ENCODE measurements around the gene KLHDC9. TPM values are rescaled to one million over a fixed set of nuclear protein-coding genes. Genes with fewer than 3 reads are reported as not detected.

KLHDC9 gene
- total and polyA plus RNA-seq, 9 of the 15 experiments (the other 6 are each of a cell fraction or from before 2014, with no cell fraction given), result not detected

DNA sequence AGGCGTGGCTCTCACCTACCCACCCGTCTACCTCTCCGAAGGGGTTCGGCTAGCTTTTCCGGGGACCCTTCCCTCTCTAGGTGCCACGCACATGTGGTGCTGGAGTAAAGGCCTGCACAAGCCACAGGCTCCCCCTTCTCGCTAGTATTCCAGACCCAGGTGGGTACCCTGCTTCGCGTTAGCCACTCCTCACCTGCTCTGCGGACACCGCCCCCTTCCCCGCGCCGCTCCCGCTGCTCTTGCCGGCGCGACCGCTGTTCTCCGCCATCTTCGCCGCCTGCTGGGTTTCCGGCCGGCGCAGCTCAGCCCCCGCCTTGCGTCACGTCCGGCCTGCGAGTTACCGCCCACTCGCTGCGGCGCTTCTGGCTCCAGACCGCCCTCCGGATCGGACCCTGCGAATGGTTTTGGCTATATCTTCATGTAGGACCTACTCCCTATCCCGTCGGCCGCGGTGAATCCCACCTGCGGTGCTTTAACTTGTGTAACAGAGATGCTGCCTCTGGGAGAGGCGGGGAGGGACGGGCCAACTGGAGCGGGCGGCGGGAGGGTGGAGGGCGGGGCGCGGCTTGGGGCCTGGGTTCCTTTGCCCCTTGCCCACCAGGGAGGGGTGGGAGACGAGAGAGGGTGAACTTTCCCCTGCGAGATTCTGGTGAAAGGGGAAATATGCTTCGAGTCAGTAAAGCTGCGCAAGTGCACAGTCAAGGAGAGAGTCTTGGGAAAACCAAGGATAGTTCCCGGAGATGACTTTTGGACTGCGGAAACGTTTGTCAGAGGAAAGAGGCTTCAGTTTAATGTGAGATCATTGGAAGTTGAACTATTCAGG is 19.8 kb downstream of the KLHDC9 start, which contains the start of the genes NIT1 and PFDN2 (continued):
- TF ChIP-seq POLR3A (IDR thresholded peaks at IDR 0.05; ENCODE audit: borderline replicate concordance, extremely low read depth, insufficient read depth, insufficient read length) (no peak), RAD51 (IDR thresholded peaks at IDR 0.05; ENCODE audit: borderline replicate concordance, low read depth) (no peak), RFX7 (CRISPR knock-in tag; IDR thresholded peaks at IDR 0.05) (no peak), NFATC3 (IDR thresholded peaks at IDR 0.05) (no peak), FUS (optimal IDR thresholded peaks at IDR 0.05; ENCODE audit: low read depth, low read length) (no peak), CAMTA2 (CRISPR knock-in tag; conservative IDR thresholded peaks at IDR 0.05) (no peak), EGR1 (conservative IDR thresholded peaks at IDR 0.05) (peak; percentile 96), POLR2AphosphoS2 (IDR thresholded peaks at IDR 0.05; ENCODE audit: low read length) (peak; percentile 53; the same call in 1 of the 2 replicates), NFIX (CRISPR knock-in tag; IDR thresholded peaks at IDR 0.05; ENCODE audit: low read depth) (no peak), TSC22D4 (tag; IDR thresholded peaks at IDR 0.05) (no peak), RFX1 (IDR thresholded peaks at IDR 0.05) (no peak), GTF2E2 (tag; IDR thresholded peaks at IDR 0.05) (peak; percentile 73; the same call in 1 of the 2 replicates), SIN3A (IDR thresholded peaks at IDR 0.05; ENCODE audit: borderline replicate concordance in 2 of 2, control insufficient read depth in 1 of 2, low read depth in 2 of 2, low read length in 2 of 2) (peak; percentile 89 to 97; a peak in 2 of 4 replicates), KLF10 (CRISPR knock-in tag; IDR thresholded peaks at IDR 0.05) (no peak), NRF1 (conservative IDR thresholded peaks at IDR 0.05 in 1 of 2, IDR thresholded peaks at IDR 0.05 in 1 of 2) (peak; percentile 79 to 85), THRB (CRISPR knock-in tag; conservative IDR thresholded peaks at IDR 0.05) (no peak), HDAC1 (IDR thresholded peaks at IDR 0.05) (peak in 1 of 2 experiments; percentile 95; a peak in 2 of 4 replicates), TCF3 (CRISPR knock-in tag; IDR thresholded peaks at IDR 0.05) (peak; percentile 47), TAF15 (IDR thresholded peaks at IDR 0.05; ENCODE audit: low read depth, low read length) (no peak), HBP1 (CRISPR knock-in tag; IDR thresholded peaks at IDR 0.05) (no peak)
- TF ChIP-seq, protein P1, sequence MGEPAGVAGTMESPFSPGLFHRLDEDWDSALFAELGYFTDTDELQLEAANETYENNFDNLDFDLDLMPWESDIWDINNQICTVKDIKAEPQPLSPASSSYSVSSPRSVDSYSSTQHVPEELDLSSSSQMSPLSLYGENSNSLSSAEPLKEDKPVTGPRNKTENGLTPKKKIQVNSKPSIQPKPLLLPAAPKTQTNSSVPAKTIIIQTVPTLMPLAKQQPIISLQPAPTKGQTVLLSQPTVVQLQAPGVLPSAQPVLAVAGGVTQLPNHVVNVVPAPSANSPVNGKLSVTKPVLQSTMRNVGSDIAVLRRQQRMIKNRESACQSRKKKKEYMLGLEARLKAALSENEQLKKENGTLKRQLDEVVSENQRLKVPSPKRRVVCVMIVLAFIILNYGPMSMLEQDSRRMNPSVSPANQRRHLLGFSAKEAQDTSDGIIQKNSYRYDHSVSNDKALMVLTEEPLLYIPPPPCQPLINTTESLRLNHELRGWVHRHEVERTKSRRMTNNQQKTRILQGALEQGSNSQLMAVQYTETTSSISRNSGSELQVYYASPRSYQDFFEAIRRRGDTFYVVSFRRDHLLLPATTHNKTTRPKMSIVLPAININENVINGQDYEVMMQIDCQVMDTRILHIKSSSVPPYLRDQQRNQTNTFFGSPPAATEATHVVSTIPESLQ (CRISPR knock-in tag; IDR thresholded peaks at IDR 0.05), result no peak
- TF ChIP-seq, protein P2, sequence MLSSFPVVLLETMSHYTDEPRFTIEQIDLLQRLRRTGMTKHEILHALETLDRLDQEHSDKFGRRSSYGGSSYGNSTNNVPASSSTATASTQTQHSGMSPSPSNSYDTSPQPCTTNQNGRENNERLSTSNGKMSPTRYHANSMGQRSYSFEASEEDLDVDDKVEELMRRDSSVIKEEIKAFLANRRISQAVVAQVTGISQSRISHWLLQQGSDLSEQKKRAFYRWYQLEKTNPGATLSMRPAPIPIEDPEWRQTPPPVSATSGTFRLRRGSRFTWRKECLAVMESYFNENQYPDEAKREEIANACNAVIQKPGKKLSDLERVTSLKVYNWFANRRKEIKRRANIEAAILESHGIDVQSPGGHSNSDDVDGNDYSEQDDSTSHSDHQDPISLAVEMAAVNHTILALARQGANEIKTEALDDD (IDR thresholded peaks at IDR 0.05), result 0 out of 2 replicates have a peak, but pooled peaks have one; percentile 65
- TF ChIP-seq, protein P3, sequence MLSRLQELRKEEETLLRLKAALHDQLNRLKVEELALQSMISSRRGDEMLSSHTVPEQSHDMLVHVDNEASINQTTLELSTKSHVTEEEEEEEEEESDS (CRISPR knock-in tag; IDR thresholded peaks at IDR 0.05), result no peak

Measured in K562 (cell line).